ENCODE data around the gene PTCD1.

Gene PTCD1

DNA sequence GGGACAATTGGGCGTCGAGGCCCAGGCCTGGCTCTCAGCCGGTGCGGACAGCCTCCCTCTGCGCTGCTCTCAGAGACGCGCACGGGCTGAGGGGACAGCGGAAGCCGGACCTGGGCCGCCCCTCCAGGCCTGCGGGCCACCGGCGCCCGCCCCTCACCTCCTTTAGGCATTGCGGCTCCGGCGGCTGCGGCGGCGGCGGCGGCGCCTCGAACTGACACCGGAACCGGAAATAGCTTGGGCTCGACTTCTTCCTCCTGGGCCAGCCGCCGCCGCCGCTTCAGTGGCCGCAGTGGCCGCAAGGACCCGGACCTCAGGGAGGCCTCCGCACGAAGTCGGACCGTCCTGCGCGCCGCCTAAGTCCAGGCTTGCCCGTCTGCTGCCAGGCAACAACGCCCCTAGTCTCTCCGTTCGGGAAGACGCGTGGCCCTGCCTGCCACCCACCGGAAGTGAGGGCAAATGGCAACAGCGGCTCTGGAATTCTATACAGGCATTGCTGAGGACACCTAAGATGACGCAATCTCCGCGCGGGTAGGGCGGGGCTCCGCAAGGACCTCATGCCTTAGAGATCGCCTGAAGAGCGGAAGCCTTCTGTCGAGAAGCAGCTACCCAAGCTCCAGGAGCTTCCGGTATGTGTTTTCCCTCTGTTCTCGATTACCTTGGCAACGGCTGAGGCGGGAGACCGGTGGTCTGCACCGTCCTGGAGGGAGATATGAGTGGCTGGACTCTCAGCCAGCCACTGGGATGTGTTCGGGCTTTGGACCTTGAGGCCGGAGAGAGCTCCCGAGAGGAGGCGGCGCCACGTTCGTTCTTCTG is 30.0 kb downstream of the PTCD1 start, which contains the start of the genes BUD31 and PDAP1:
BUD31 (plus strand) TSS at position 591 of the 813 bp plus-strand sequence. CDS start 2,124 bp downstream, outside the sequence.
PDAP1 (minus strand) TSS at position 219 of the 813 bp plus-strand sequence; CDS start at position 170, 49 bp downstream.
- H3K4me3 ChIP-seq (ENCODE audit: low read depth, low read length) = peak within 1 kb of the TSS; percentile 99
- TF ChIP-seq, protein P1, sequence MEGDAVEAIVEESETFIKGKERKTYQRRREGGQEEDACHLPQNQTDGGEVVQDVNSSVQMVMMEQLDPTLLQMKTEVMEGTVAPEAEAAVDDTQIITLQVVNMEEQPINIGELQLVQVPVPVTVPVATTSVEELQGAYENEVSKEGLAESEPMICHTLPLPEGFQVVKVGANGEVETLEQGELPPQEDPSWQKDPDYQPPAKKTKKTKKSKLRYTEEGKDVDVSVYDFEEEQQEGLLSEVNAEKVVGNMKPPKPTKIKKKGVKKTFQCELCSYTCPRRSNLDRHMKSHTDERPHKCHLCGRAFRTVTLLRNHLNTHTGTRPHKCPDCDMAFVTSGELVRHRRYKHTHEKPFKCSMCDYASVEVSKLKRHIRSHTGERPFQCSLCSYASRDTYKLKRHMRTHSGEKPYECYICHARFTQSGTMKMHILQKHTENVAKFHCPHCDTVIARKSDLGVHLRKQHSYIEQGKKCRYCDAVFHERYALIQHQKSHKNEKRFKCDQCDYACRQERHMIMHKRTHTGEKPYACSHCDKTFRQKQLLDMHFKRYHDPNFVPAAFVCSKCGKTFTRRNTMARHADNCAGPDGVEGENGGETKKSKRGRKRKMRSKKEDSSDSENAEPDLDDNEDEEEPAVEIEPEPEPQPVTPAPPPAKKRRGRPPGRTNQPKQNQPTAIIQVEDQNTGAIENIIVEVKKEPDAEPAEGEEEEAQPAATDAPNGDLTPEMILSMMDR (IDR thresholded peaks at IDR 0.05; ENCODE audit: borderline replicate concordance, insufficient read depth, low read depth, low read length) = no peak

DNA sequence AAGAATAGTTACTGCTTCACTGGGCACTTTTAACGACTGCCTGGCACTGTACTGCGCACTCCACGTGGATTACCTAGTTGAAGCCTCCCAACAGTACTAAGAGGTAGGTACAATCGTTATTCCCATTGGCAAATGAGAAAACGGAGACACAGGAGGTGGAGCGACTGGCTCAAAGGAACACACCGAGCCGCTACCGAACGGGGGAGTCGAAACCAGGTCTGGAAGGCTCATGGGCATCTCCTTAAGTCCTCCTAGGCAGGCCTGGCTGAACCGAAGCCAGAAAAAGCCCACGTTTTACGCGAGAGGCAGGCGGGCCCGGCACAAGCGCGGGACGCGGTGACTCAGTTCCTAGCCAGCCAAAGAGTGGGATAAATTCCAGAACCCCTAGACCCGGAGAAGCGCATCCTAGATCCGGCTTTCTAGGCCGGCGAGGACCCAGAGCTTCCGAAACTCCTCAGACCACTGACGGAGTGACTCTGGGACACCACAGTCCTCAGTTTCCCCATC is 30.7 kb downstream of the PTCD1 start:
- TF ChIP-seq, protein P1 (IDR thresholded peaks at IDR 0.05; ENCODE audit: borderline replicate concordance, insufficient read depth, low read depth, low read length) = no peak
- H3K4me3 ChIP-seq (ENCODE audit: low read depth, low read length) = peak overlapping the region; percentile 99

DNA sequence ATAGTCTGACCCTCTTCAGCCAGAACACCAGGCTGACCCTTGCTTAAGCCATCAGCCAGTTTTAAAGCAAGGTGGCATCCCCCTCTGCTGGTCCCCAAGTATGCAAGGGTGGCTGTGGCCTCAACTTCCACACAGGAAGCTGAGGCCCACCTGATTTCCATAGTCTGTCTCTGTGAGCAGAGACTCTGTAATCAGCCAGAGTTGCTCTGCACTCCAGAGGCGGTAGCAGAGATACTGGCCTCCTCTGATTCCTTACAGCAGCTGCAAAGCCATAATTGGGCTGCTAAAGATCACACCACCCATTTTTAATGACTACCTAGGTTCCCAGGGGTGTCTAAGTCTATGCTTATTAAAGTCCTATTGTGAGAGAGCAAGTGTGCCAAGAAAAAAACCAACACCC is 32.0 kb downstream of the PTCD1 start:
- TF ChIP-seq, protein P1 (IDR thresholded peaks at IDR 0.05; ENCODE audit: borderline replicate concordance, insufficient read depth, low read depth, low read length) = no peak
- no peak overlapping the region for H3K4me3 ChIP-seq (ENCODE audit: low read depth, low read length)

DNA sequence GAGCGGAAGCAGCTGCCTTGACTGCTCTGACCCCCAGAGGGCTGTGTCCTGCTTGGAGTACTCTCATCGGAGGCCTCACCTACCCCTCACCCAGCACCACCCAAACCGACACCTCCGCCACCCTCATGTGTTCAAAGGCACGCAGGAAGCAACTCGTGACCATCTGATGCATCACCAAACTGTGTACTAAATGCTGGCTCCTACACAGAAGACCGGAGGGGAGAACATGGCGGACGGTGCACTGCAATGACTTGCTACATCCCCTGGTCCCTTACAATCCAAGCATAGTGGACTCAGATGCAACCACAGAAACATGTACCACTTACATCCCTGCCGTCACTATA is 33.6 kb downstream of the PTCD1 start:
- H3K4me3 ChIP-seq (ENCODE audit: low read depth, low read length) = no peak overlapping the region
- TF ChIP-seq, protein P1 (IDR thresholded peaks at IDR 0.05; ENCODE audit: borderline replicate concordance, insufficient read depth, low read depth, low read length) = no peak

DNA sequence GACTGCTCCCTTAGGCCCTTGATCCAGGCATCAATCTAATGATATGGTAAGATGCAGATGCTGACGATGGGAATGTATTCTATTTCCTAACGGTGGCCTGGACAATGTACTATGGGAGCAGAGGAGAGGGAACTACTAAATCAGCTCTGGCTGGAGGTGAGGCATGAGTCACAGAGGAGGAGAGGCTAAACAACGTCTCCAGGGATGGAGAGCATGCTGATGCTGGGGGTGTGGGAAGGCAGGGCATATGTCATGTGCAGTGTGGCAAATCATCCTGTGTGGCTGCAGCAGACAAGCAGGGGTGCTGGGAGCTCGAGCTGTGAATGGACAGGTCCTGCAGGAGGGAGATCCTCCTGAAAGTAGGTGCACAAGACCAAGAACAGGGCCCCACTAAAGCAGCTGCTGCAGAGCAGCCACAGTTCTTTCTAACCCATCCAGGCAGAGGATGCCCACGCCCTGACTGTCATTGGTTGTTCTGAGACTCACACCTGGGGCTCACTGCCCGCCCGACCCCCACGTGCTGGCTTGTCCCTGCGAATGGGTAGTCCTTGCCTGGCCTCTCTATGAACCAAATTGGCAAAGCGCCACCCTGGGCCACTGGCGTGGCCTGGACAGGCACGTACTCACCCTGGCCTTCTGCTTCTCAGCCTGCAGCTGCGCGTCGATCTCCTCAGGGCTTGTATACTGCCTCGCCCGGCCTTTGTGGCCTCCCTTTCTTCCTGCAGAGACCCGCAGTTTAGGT is 34.2 kb downstream of the PTCD1 start:
- TF ChIP-seq, protein P1 (IDR thresholded peaks at IDR 0.05; ENCODE audit: borderline replicate concordance, insufficient read depth, low read depth, low read length) = no peak
- H3K4me3 ChIP-seq (ENCODE audit: low read depth, low read length) = no peak overlapping the region

DNA sequence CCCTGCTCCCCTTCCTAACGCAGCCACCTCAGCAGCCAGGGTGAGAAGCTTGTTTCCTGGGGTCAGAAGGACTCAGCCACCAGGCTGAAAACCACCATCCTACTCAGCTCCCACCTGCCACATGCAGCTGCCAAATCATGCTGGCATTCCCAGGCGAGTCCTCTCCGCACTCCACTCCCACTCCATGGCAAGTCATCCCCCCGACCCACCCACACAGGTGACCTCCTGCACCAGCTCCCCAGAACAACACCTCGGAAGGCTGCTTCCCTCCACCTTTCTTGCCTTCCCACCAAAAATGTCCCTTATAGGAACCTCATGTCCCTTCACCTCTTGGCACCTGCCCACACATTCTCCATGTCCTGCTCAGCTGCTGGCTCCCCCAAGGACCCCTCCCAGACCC is 34.8 kb downstream of the PTCD1 start:
- TF ChIP-seq, protein P1 (IDR thresholded peaks at IDR 0.05; ENCODE audit: borderline replicate concordance, insufficient read depth, low read depth, low read length) = no peak

More for the DNA sequence above, 34.8 kb downstream of the PTCD1 start:
- no peak overlapping the region for H3K4me3 ChIP-seq (ENCODE audit: low read depth, low read length)
